Heart left ventricle (tissue), 16 donors: Measurements from ENCODE around the gene HLCS. TPM values are rescaled to one million over a fixed set of nuclear protein-coding genes. Genes with fewer than 3 reads are reported as not detected.
"Not testable (repeated sequence)": the region's sequence is repeated elsewhere in the genome, so short reads cannot be mapped to it uniquely, and the experiment has no call there.

Source experiments
- ATAC-seq, 4 donors: fragments of 200-7000 bp; cut with Tn5 transposase; one replicate each; pipeline ENCODE4 v1.9.1; 2020 to 2022; ENCODE audit warnings: moderate library complexity in 4 of 4, mild to moderate bottlenecking in 3 of 4, moderate number of reproducible peaks in 1 of 4
- DNase-seq, 5 donors: peaks; one replicate each; pipeline ENCODE4 v3.0.0-alpha.2; 2020
- H3K27ac ChIP-seq, 12 donors: fragments of 200-600 bp; sonication (generic) in 4 of 12; one replicate each; pipeline versions ENCODE4 v1.5.0 to v1.8.0; 2016 to 2022; ENCODE audit warnings: mild to moderate bottlenecking in 2 of 12
- H3K27me3 ChIP-seq, 9 donors: fragments of 200-600 bp; sonication (generic) in 2 of 9; one replicate each; pipeline versions ENCODE4 v1.5.1 to v1.8.0; 2016 to 2022; ENCODE audit warnings: mild to moderate bottlenecking in 3 of 9
- H3K36me3 ChIP-seq, 9 donors: fragments of 200-600 bp; sonication (generic) in 2 of 9; one replicate each; pipeline versions ENCODE4 v1.5.0 to v1.8.0; 2018 to 2022; ENCODE audit warnings: mild to moderate bottlenecking in 2 of 9
- H3K4me1 ChIP-seq, 12 donors: fragments of 200-600 bp; sonication (generic) in 4 of 12; one replicate each; pipeline versions ENCODE4 v1.5.0 to v1.8.0; 2016 to 2022; ENCODE audit warnings: mild to moderate bottlenecking in 3 of 12
- H3K4me3 ChIP-seq, 12 donors: fragments of 200-600 bp; sonication (generic) in 4 of 12; one replicate each; pipeline versions ENCODE4 v1.5.0 to v1.8.0; 2017 to 2022; ENCODE audit warnings: mild to moderate bottlenecking in 9 of 12, moderate library complexity in 4 of 12
- H3K9me3 ChIP-seq, 12 donors: fragments of 200-600 bp; sonication (generic) in 4 of 12; one replicate each; pipeline versions ENCODE4 v1.5.0 to v1.8.0; 2016 to 2022; ENCODE audit warnings: mild to moderate bottlenecking in 1 of 12
- POLR2A ChIP-seq, 2 donors: fragments of 450-650 bp; IDR thresholded peaks; one replicate each; pipeline ENCODE4 v1.6.1; 2017; ENCODE audit warnings: antibody characterized with exemption in 2 of 2, mild to moderate bottlenecking in 2 of 2, moderate library complexity in 2 of 2
- WGBS, 4 donors: extraction: QIAGEN DNeasy Blood & Tissue Kit in 2 of 4; methylation state at CpG; one replicate each; pipeline versions ENCODE4 v1.1.5 to v1.1.7; 2013 to 2018; 5-methylcytosine and 5-hydroxymethylcytosine counted together
- intact Hi-C, 10 donors: fragments of 100-400 bp; cut with DNase I; formaldehyde crosslinking; loops; one replicate each; pipeline versions ENCODE4 v1.11.1 to v1.14.2; 2022
- polyA plus RNA-seq, 2 donors: library from polyadenylated mRNA; stranded (reverse); fragments of 200-250 nt; gene quantifications; one replicate each; pipeline ENCODE4 v1.2.3, GENCODE V29; 2013
- total RNA-seq, 9 donors: library from RNA; depleted of rRNA in 2 of 9; stranded (reverse); fragments of >200 nt in 2 of 9; fragmentation: NEBNext Ultra II Directional in 3 of 9; extraction: Animal tissue kit (Norgen Biotek cat#: 25700) in 3 of 9; gene quantifications; one replicate each; pipeline versions ENCODE4 v1.1.0 to v1.2.4, GENCODE V29; 2016 to 2023
- TF ChIP-seq, protein P1 (sequence below), 12 donors: fragments of 200-600 bp; sonication (generic) in 4 of 12; IDR thresholded peaks; one replicate each; pipeline versions ENCODE4 v1.5.0 to v1.8.0; 2018 to 2022; ENCODE audit warnings: antibody characterized with exemption in 12 of 12, mild to moderate bottlenecking in 5 of 12
- donor health status: ischemic (EF 13 %, LVEDD 7.1; RV severe dilation, severe dysfunction).
- donor health status: healthy with polysubstance abuse.
- donor health status: DM: no; HTN: yes; CAD: no.
- donor health status: DM: no; HTN: no; CAD: no.
- donor health status: ischemic (EF 25% LVEDD 6.9; RV normal size, moderate dysfunction).
- donor health status: ischemic (EF 25% LVEDD 5.7; RV mildly dilated, moderate dysfunction).
- donor health status: healthy.
- donor health status: DM: yes; HTN: yes; CAD: no.
- donor health status: ischemic (EF 35%, LVEDD 5.7; RV mildly dilated, moderate dysfunction).
- donor health status: nonischemic (EF 11% LVEDD 7.7; RV severe dilation, severe dysfunction).
- donor health status: DM: yes; HTN: yes; CAD: no.
- donor health status: PGD.
- donor health status: ischemic (EF 29% LVEDD 5.4; RV normal size, mild dysfunction).
- donor health status: nonischemic (EF 23%, LVEDD 6.1; RV moderate dilation, normal function).

Gene HLCS
- total and polyA plus RNA-seq, 11 donors, result 1.8 to 15.2 (median 6.2) TPM

GRCh38 chr21:36817732-36818450 is 148.6 kb downstream of the HLCS start:
- Histone ChIP-seq H3K27me3 (no peaks in the 10 kb centered on the region), H3K27ac (no peak overlapping the region), H3K4me1 (no peaks in the 10 kb centered on the region), H3K9me3 (no peaks in the 10 kb centered on the region), H3K36me3 (peaks cover 0 to 3% (median 0%) of the 10 kb centered on the region in 9 donors), H3K4me3 (no peak overlapping the region)
- DNase-seq (no peak), ATAC-seq (no peak)
- WGBS, 4 donors, result 92 to 95% (median 94%) methylated on average over 13 of the region's 13 CpGs
- TF ChIP-seq, protein P1, sequence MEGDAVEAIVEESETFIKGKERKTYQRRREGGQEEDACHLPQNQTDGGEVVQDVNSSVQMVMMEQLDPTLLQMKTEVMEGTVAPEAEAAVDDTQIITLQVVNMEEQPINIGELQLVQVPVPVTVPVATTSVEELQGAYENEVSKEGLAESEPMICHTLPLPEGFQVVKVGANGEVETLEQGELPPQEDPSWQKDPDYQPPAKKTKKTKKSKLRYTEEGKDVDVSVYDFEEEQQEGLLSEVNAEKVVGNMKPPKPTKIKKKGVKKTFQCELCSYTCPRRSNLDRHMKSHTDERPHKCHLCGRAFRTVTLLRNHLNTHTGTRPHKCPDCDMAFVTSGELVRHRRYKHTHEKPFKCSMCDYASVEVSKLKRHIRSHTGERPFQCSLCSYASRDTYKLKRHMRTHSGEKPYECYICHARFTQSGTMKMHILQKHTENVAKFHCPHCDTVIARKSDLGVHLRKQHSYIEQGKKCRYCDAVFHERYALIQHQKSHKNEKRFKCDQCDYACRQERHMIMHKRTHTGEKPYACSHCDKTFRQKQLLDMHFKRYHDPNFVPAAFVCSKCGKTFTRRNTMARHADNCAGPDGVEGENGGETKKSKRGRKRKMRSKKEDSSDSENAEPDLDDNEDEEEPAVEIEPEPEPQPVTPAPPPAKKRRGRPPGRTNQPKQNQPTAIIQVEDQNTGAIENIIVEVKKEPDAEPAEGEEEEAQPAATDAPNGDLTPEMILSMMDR (IDR thresholded peaks at IDR 0.05), result no peak
- no peak for TF ChIP-seq POLR2A (IDR thresholded peaks at IDR 0.05)
- intact Hi-C loops, result no loop called here

GRCh38 chr21:36816561-36817130 is 149.8 kb downstream of the HLCS start:
- no peak for ATAC-seq
- Histone ChIP-seq H3K4me1 (no peaks in the 10 kb centered on the region), H3K27ac (no peak overlapping the region), H3K27me3 (no peaks in the 10 kb centered on the region), H3K4me3 (no peak overlapping the region), H3K36me3 (no peaks in the 10 kb centered on the region), H3K9me3 (no peaks in the 10 kb centered on the region)
- 73 to 83% (median 79%) methylated on average over 9 of the region's 9 CpGs for WGBS, 4 donors
- no peak for TF ChIP-seq POLR2A (IDR thresholded peaks at IDR 0.05)
- TF ChIP-seq, protein P1 (IDR thresholded peaks at IDR 0.05), result no peak
- intact Hi-C loops, result no loop called here
- DNase-seq, result no peak

GRCh38 chr21:36816026-36816425 is 150.4 kb downstream of the HLCS start:
- ATAC-seq, H3K36me3 ChIP-seq, H3K27ac ChIP-seq, H3K27me3 ChIP-seq, H3K4me3 ChIP-seq, DNase-seq, intact Hi-C loops, H3K4me1 ChIP-seq, H3K9me3 ChIP-seq: not testable (repeated sequence)

GRCh38 chr21:36815284-36815683 is 151.2 kb downstream of the HLCS start:
- no peaks in the 10 kb centered on the region for H3K27me3 ChIP-seq
- no peaks in the 10 kb centered on the region for H3K36me3 ChIP-seq
- no peak overlapping the region for H3K27ac ChIP-seq
- DNase-seq (no peak), ATAC-seq (no peak)
- intact Hi-C loops, result no loop called here
- no peaks in the 10 kb centered on the region for H3K4me1 ChIP-seq
- 92 to 100% (median 97%) methylated on average over 4 of the region's 4 CpGs for WGBS, 4 donors
- H3K4me3 ChIP-seq, result no peak overlapping the region
- no peak for TF ChIP-seq POLR2A (IDR thresholded peaks at IDR 0.05)
- TF ChIP-seq, protein P1 (IDR thresholded peaks at IDR 0.05), result no peak
- H3K9me3 ChIP-seq, result no peaks in the 10 kb centered on the region
